ENCODE results near the gene DNAAF8. TPM values are rescaled to one million over a fixed set of nuclear protein-coding genes. Genes with fewer than 3 reads are reported as not detected.

The DNAAF8 gene
- total and polyA plus RNA-seq, 2 of the 4 experiments (the other 2 are of a cell fraction): 0.54 to 1.7 TPM

Small RNA genes within 50 kb of the gene (microRNA-seq; reads per million reads assigned to microRNA genes)
- gene RF00017 (ENCODE audit: insufficient read depth, insufficient read length): not detected

Small RNA genes within 50 kb of the gene (small RNA-seq; reads per million reads assigned to genes)
- 0 reads per million in 5 experiments for gene RF00017

Other genes starting within 250 kb of the DNAAF8 start
- 4.2 and 4.8 TPM in 2 replicates for gene CDIP1, start 195.8 kb upstream of the DNAAF8 start, total RNA-seq (2012; rRNA removed)
- gene CDIP1, start 195.8 kb upstream of the DNAAF8 start, polyA plus RNA-seq (2012; rRNA removed): 14.6 and 15.8 TPM in 2 replicates
- not detected in 2 replicates for gene C16orf96, start 178.2 kb upstream of the DNAAF8 start, total RNA-seq (2012; rRNA removed)
- not detected in 2 replicates for gene C16orf96, start 178.2 kb upstream of the DNAAF8 start, polyA plus RNA-seq (2012; rRNA removed)
- 1.3 and 1.9 TPM in 2 replicates for gene UBALD1, start 119.6 kb upstream of the DNAAF8 start, total RNA-seq (2012; rRNA removed)
- gene UBALD1, start 119.6 kb upstream of the DNAAF8 start, polyA plus RNA-seq (2012; rRNA removed): 14.5 and 20.5 TPM in 2 replicates
- 11.7 and 13.9 TPM in 2 replicates for gene MGRN1, start 109.7 kb upstream of the DNAAF8 start, total RNA-seq (2012; rRNA removed)
- gene MGRN1, start 109.7 kb upstream of the DNAAF8 start, polyA plus RNA-seq (2012; rRNA removed): 26.7 and 32.7 TPM in 2 replicates
- 22.9 and 28.3 TPM in 2 replicates for gene NUDT16L1, start 41.0 kb upstream of the DNAAF8 start, total RNA-seq (2012; rRNA removed)
- 44.3 and 63.8 TPM in 2 replicates for gene NUDT16L1, start 41.0 kb upstream of the DNAAF8 start, polyA plus RNA-seq (2012; rRNA removed)
- gene ANKS3, start 266 bp upstream of the DNAAF8 start, total RNA-seq (2012; rRNA removed): 22.2 and 24.4 TPM in 2 replicates
- gene ANKS3, start 266 bp upstream of the DNAAF8 start, polyA plus RNA-seq (2012; rRNA removed): 23.7 and 25.0 TPM in 2 replicates
- gene ZNF500, start 32.6 kb downstream of the DNAAF8 start, total RNA-seq (2012; rRNA removed): 4.5 and 4.7 TPM in 2 replicates
- 5.9 and 7.3 TPM in 2 replicates for gene ZNF500, start 32.6 kb downstream of the DNAAF8 start, polyA plus RNA-seq (2012; rRNA removed)
- gene SEPTIN12, start 53.8 kb downstream of the DNAAF8 start, total RNA-seq (2012; rRNA removed): not detected in 2 replicates
- gene SEPTIN12, start 53.8 kb downstream of the DNAAF8 start, polyA plus RNA-seq (2012; rRNA removed): not detected in 2 replicates
- not detected in 2 replicates for gene SMIM22, start 60.8 kb downstream of the DNAAF8 start, total RNA-seq (2012; rRNA removed)
- not detected in 2 replicates for gene SMIM22, start 60.8 kb downstream of the DNAAF8 start, polyA plus RNA-seq (2012; rRNA removed)
- gene ROGDI, start 68.1 kb downstream of the DNAAF8 start, total RNA-seq (2012; rRNA removed): 13.6 and 14.2 TPM in 2 replicates
- 27.1 and 30.1 TPM in 2 replicates for gene ROGDI, start 68.1 kb downstream of the DNAAF8 start, polyA plus RNA-seq (2012; rRNA removed)
- 26.0 and 27.8 TPM in 2 replicates for gene GLYR1, start 112.8 kb downstream of the DNAAF8 start, total RNA-seq (2012; rRNA removed)
- 53.2 and 54.2 TPM in 2 replicates for gene GLYR1, start 112.8 kb downstream of the DNAAF8 start, polyA plus RNA-seq (2012; rRNA removed)
- gene UBN1, start 112.9 kb downstream of the DNAAF8 start, total RNA-seq (2012; rRNA removed): 5.7 and 7.8 TPM in 2 replicates
- 12.9 and 16.3 TPM in 2 replicates for gene UBN1, start 112.9 kb downstream of the DNAAF8 start, polyA plus RNA-seq (2012; rRNA removed)
- gene PPL, start 202.6 kb downstream of the DNAAF8 start, total RNA-seq (2012; rRNA removed): 0.28 and 0.36 TPM in 2 replicates
- gene PPL, start 202.6 kb downstream of the DNAAF8 start, polyA plus RNA-seq (2012; rRNA removed): 0.19 and 0.34 TPM in 2 replicates
- gene SEC14L5, start 223.8 kb downstream of the DNAAF8 start, total RNA-seq (2012; rRNA removed): not detected in 2 replicates
- 0.07 TPM in 1 of 2 replicates, not detected in the other for gene SEC14L5, start 223.8 kb downstream of the DNAAF8 start, polyA plus RNA-seq (2012; rRNA removed)

Measured in IMR-90 (cell line).